Measurements from ENCODE around the gene GHRHR. TPM values are rescaled to one million over a fixed set of nuclear protein-coding genes. Genes with fewer than 3 reads are reported as not detected.

Gene GHRHR
- total and polyA plus RNA-seq, 2 donors (not counting 1 experiment from before 2014, with no cell fraction given): not detected

- Mint-ChIP-seq H3K27ac (no peak overlapping the region), H3K4me3 (no peak overlapping the region), H3K9me3 (ENCODE audit: insufficient read depth) (no peaks in the 10 kb centered on the region), H3K4me1 (no peaks in the 10 kb centered on the region), H3K27me3 (no peaks in the 10 kb centered on the region)
- ATAC-seq (ENCODE audit: low read depth) (no peak), DNase-seq (no peak)
- Histone ChIP-seq H4K20me1 (ENCODE audit: control insufficient read depth, insufficient read depth, low read length, poor library complexity, severe bottlenecking) (no peaks in the 10 kb centered on the region), H3K4me3 (ENCODE audit: control extremely low read depth in 1 of 5, extremely low read depth in 1 of 5, insufficient read depth in 1 of 5, low read depth in 2 of 5, low read length in 4 of 5) (no peak overlapping the region), H3K27ac (ENCODE audit: low read length in 2 of 2) (no peak overlapping the region), H3K4me1 (ENCODE audit: control insufficient read depth in 2 of 2, insufficient read depth in 2 of 2, low read length in 2 of 2) (no peaks in the 10 kb centered on the region), H3K9ac (ENCODE audit: low read length) (no peak overlapping the region), H3K27me3 (replicated peaks in 1 of 4; ENCODE audit: control extremely low read depth in 1 of 4, control insufficient read depth in 3 of 4, insufficient read depth in 4 of 4, low read length in 3 of 4) (no peaks in the 10 kb centered on the region), H2AFZ (ENCODE audit: insufficient read depth, low read depth, low read length, poor library complexity, severe bottlenecking) (no peak overlapping the region), H3K79me2 (ENCODE audit: control insufficient read depth, insufficient read depth, low read length) (no peaks in the 10 kb centered on the region), H3K4me2 (replicated peaks; ENCODE audit: low read depth, low read length, poor library complexity, severe bottlenecking) (no peak overlapping the region), H3K36me3 (replicated peaks in 1 of 2; ENCODE audit: control extremely low read depth in 1 of 2, control insufficient read depth in 1 of 2, extremely low read depth in 1 of 2, insufficient read depth in 2 of 2, low read length in 1 of 2) (no peaks in the 10 kb centered on the region), H3K9me3 (ENCODE audit: control extremely low read depth in 1 of 3, control insufficient read depth in 2 of 3, insufficient read depth in 1 of 3, low read length in 2 of 3) (peaks cover 0 to 16% (median 0%) of the 10 kb centered on the region in 3 donors)
- ChIA-PET CTCF (no interaction called here), POLR2A (no interaction called here)
- no peak for TF ChIP-seq EZH2 (IDR thresholded peaks at IDR 0.05; ENCODE audit: borderline replicate concordance, insufficient read depth, low read depth, low read length, poor library complexity, severe bottlenecking)
- TF ChIP-seq CTCF (IDR thresholded peaks at IDR 0.05): no peak
- intact Hi-C loops (cut with micrococcal nuclease): no loop called here
- WGBS (ENCODE audit: insufficient coverage): 96% methylated on average over 13 of the region's 19 CpGs
Observed at GRCh38 chr7:30923009-30923773, 40.6 kb upstream of the GHRHR start.

GRCh38 chr7:30923774-30924413 lies 39.9 kb upstream of the GHRHR start:
- POLR2A ChIA-PET: no interaction called here
- Histone ChIP-seq H3K4me3 (ENCODE audit: control extremely low read depth in 1 of 5, extremely low read depth in 1 of 5, insufficient read depth in 1 of 5, low read depth in 2 of 5, low read length in 4 of 5) (no peak overlapping the region), H3K36me3 (replicated peaks in 1 of 2; ENCODE audit: control extremely low read depth in 1 of 2, control insufficient read depth in 1 of 2, extremely low read depth in 1 of 2, insufficient read depth in 2 of 2, low read length in 1 of 2) (no peaks in the 10 kb centered on the region), H3K9me3 (ENCODE audit: control extremely low read depth in 1 of 3, control insufficient read depth in 2 of 3, insufficient read depth in 1 of 3, low read length in 2 of 3) (peaks cover 0 to 22% (median 0%) of the 10 kb centered on the region in 3 donors), H3K27me3 (replicated peaks in 1 of 4; ENCODE audit: control extremely low read depth in 1 of 4, control insufficient read depth in 3 of 4, insufficient read depth in 4 of 4, low read length in 3 of 4) (no peaks in the 10 kb centered on the region), H3K4me2 (replicated peaks; ENCODE audit: low read depth, low read length, poor library complexity, severe bottlenecking) (no peak overlapping the region), H3K27ac (ENCODE audit: low read length in 2 of 2) (no peak overlapping the region), H3K4me1 (ENCODE audit: control insufficient read depth in 2 of 2, insufficient read depth in 2 of 2, low read length in 2 of 2) (no peaks in the 10 kb centered on the region), H4K20me1 (ENCODE audit: control insufficient read depth, insufficient read depth, low read length, poor library complexity, severe bottlenecking) (no peaks in the 10 kb centered on the region), H3K79me2 (ENCODE audit: control insufficient read depth, insufficient read depth, low read length) (no peaks in the 10 kb centered on the region), H3K9ac (ENCODE audit: low read length) (no peak overlapping the region), H2AFZ (ENCODE audit: insufficient read depth, low read depth, low read length, poor library complexity, severe bottlenecking) (no peak overlapping the region)
- no peak overlapping the region for H3K27ac Mint-ChIP-seq
- H3K27me3 Mint-ChIP-seq: no peaks in the 10 kb centered on the region
- 89% methylated on average over 11 of the region's 13 CpGs for WGBS (ENCODE audit: insufficient coverage)
- intact Hi-C loops (cut with micrococcal nuclease): no loop called here
- no peak overlapping the region for H3K4me3 Mint-ChIP-seq
- H3K9me3 Mint-ChIP-seq (ENCODE audit: insufficient read depth): no peaks in the 10 kb centered on the region
- CTCF ChIA-PET: no interaction called here
- no peak for ATAC-seq (ENCODE audit: low read depth)
- no peak for DNase-seq
- TF ChIP-seq CTCF (IDR thresholded peaks at IDR 0.05) (no peak), EZH2 (IDR thresholded peaks at IDR 0.05; ENCODE audit: borderline replicate concordance, insufficient read depth, low read depth, low read length, poor library complexity, severe bottlenecking) (no peak)
- H3K4me1 Mint-ChIP-seq: no peaks in the 10 kb centered on the region

Data from B cell (primary cell).